NCI-H146 treated with DMSO at 0.1 percent for 48 hours (cell line): ENCODE data around the gene ZNF784.

Source experiments
- DNase-seq: peaks from one replicate; lab custom pipeline; 2025; ENCODE audit not compliant: unreplicated experiment; lab: John Stamatoyannopoulos, UW

Gene ZNF784

GRCh38 chr19:55603581-55604292 lies 20.6 kb downstream of the ZNF784 start:
- DNase-seq, result no peak

GRCh38 chr19:55603115-55603514 lies 21.3 kb downstream of the ZNF784 start:
- DNase-seq, result no peak

- DNase-seq, result no peak
Observed at GRCh38 chr19:55602104-55603001, 22.0 kb downstream of the ZNF784 start.

- DNase-seq, result no peak
Observed at GRCh38 chr19:55601084-55601483, 23.3 kb downstream of the ZNF784 start.

- no peak for DNase-seq
Observed at GRCh38 chr19:55600662-55601028, 23.7 kb downstream of the ZNF784 start.

- DNase-seq, result peak; percentile 95
Observed at GRCh38 chr19:55599842-55600661, 24.3 kb downstream of the ZNF784 start, which contains the start of gene ZNF524. TSS of gene ZNF524 (plus strand) at chr19:55600288. CDS start at chr19:55602113, 1,825 bp downstream.

- DNase-seq, result peak; percentile 98
Observed at GRCh38 chr19:55599468-55599841, 24.9 kb downstream of the ZNF784 start, which contains the start of gene FIZ1. TSS of gene FIZ1 (minus strand) at chr19:55599517. CDS start at chr19:55597865, 1,652 bp downstream.

GRCh38 chr19:55598719-55599467 lies 25.5 kb downstream of the ZNF784 start:
- peak; percentile 93 for DNase-seq

- no peak for DNase-seq
Observed at GRCh38 chr19:55598034-55598433, 26.3 kb downstream of the ZNF784 start.

GRCh38 chr19:55597501-55597921 lies 26.9 kb downstream of the ZNF784 start:
- no peak for DNase-seq

GRCh38 chr19:55596304-55596703 lies 28.1 kb downstream of the ZNF784 start:
- no peak for DNase-seq

GRCh38 chr19:55594996-55595545 lies 29.3 kb downstream of the ZNF784 start:
- no peak for DNase-seq

GRCh38 chr19:55593096-55593772 lies 31.1 kb downstream of the ZNF784 start:
- DNase-seq, result no peak

- DNase-seq, result no peak
Observed at GRCh38 chr19:55592391-55593090, 31.8 kb downstream of the ZNF784 start.

GRCh38 chr19:55591555-55591954 lies 32.8 kb downstream of the ZNF784 start:
- DNase-seq, result no peak

- no peak for DNase-seq
Observed at GRCh38 chr19:55590617-55591016, 33.7 kb downstream of the ZNF784 start.

GRCh38 chr19:55590109-55590508 lies 34.3 kb downstream of the ZNF784 start:
- no peak for DNase-seq

GRCh38 chr19:55588738-55589137 lies 35.6 kb downstream of the ZNF784 start:
- no peak for DNase-seq
